NT2/D1 (cell line): ENCODE data around the gene CLIP4.

Experiments
- YY1 ChIP-seq: IDR thresholded peaks from 2 replicates; pipeline ENCODE4 v1.6.1; 2011; ENCODE audit not compliant: insufficient read length, insufficient read depth
- ZNF274 ChIP-seq: IDR thresholded peaks from 2 replicates; pipeline ENCODE4 v1.6.1; 2011; ENCODE audit warnings: mild to moderate bottlenecking, low read depth, low read length

DNA sequence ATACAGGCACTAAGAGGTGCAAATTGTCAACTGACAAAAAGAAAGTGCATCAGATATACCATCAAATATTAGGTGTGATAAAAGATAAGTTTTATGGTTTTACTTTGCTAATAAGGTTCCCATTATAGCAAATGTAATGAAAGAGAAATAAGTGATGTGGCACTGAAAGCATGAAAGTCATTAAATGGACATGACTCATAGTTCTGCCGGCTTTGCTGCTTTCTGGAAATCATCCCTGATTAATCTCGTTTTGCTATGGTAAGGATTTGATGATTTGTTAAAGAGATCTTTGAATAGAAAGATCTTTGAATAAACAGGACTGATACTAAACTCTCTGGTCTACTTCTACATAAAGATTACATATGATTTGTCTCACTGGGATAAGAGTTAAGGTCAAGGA, 72.7 kb downstream of the CLIP4 start:
- TF ChIP-seq ZNF274 (no peak), YY1 (no peak)
